HG03139 (cell line): ENCODE measurements around the gene OR12D1.

Experiments
- ATAC-seq: cut with Tn5 transposase; IDR thresholded peaks from one replicate; pipeline ENCODE4 v1.9.1; 2021; ENCODE audit not compliant: unreplicated experiment

OR12D1 gene

DNA sequence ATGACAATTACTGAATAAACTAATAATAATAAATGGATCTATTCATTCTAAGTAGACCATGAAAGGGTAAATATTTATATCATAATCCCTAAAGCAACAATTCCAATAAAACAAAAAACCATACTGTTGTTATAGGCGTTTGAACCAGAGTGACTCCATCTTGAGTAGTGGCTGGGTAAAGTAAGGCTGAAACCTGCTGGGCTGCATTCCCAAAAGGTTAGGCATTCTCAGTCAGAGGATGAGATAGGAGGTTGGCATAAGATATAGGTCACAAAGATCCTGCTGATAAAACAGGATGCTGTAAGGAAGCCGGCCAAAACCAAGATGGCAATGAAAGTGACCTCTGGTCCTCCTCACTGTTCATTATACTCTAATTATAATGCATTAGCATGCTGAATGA, 50.6 kb downstream of the OR12D1 start:
- no peak for ATAC-seq

DNA sequence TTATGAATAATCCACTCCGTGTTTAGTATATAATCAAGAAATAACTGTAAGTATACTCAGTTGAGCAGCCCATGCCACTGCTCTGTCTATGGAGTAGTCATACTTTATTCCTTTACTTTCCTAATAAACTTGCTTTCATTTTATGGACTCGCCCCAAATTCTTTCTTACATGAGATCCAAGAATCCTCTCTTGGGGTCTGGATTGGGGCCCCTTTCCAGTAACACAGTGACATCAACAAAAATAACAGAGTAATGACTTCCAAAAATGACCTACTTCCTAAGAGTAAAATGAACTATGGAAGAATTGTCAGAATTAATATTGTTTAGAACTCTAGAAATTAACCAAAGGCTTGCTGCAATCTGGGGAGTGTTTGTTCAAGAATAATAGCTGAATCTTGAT, 51.1 kb downstream of the OR12D1 start:
- no peak for ATAC-seq

DNA sequence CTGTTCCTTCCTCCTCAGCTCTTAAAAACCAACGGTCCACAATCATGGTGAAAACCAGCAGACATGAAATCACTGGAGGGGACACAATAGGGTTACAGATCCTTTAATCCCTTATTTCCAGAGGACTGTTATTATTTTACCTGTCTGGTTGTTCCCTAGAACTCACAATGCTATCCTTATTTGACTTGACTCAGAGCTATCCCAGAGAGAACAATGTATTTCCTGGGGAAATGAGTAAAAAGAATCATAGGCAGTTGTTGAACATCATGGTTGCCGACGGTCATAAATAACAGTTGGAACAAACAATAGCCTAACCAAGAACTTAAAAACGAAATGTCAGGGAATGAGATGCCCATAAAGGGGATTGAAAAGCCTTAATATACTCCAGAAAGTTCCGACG, 51.5 kb downstream of the OR12D1 start:
- ATAC-seq, result no peak
